ENCODE measurements around the gene BYSL.
"Not testable (repeated sequence)": the region's sequence is repeated elsewhere in the genome, so short reads cannot be mapped to it uniquely, and the experiment has no call there.

The BYSL gene

DNA sequence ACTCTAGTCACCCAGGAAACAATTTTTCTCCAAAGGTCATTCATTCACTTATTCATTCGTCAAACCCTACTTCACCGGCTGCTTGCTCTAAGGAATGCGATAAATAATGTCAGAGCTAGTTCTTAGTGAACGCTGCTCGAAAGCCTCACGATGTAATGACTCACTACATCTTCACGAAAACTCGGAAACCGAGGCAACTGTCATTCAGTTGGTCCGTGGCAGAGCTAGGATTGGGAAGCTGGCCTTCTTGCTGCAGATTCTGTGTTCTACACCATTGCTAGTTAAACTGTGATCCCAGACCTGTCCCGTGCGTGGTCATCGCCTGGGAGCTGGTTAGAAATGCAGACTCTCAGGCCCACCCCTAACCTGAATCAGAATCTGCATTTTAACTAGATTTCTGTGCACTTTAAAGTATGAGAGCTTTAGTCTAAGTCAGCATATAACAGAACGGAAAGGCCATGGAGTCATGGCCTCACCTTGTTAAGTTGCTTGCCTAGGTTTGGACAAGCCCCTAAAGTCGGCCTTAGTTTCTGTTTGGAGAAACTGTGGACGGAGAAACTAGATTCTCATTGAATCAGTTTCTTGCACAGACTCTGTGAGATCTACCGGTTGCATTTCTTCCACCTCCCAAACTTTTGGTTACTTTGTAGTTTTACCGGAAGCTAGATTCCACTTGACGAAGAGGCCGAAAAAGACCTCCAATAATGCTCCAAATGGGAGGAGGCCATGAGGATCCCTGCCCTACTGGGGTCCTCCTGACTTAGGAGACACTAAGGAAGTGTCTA, 21.0 kb downstream of the BYSL start:
- no peak for DNase-seq

DNA sequence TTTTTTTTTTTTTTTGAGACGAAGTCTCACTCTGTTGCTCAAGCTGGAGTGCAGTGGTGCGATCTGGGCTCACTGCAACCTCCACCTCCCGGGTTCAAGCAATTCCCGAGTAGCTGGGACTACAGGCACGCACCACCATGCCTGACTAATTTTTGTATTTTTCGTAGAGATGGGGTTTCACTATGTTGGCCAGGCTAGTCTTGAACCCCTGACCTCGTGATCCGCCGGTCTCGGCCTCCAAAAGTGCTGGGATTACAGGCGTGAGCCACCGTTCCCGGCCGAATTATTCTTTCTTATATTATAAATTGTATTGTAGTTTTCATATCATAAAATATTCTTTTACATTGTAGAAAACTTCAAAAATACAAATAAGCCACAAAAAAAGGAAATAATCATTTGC, 21.6 kb downstream of the BYSL start:
- not testable (repeated sequence) for DNase-seq

DNA sequence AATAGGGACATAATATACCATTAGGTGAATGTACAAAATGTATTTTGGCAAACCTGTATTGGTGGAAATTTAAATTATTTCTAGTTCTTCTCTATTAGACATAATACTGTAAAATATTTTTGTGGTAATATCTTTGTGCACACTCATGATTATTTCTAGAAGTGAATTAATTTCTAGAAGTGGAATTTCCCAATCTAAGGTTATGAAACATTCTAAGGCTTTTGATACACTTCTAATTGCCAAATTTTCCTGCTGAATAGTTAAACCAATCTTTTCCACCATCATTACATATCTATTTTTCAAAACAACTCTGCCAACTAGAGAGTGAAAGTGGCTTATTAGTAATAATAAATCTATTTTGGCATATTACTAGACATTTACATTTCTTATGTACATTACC, 22.2 kb downstream of the BYSL start:
- DNase-seq = no peak

DNA sequence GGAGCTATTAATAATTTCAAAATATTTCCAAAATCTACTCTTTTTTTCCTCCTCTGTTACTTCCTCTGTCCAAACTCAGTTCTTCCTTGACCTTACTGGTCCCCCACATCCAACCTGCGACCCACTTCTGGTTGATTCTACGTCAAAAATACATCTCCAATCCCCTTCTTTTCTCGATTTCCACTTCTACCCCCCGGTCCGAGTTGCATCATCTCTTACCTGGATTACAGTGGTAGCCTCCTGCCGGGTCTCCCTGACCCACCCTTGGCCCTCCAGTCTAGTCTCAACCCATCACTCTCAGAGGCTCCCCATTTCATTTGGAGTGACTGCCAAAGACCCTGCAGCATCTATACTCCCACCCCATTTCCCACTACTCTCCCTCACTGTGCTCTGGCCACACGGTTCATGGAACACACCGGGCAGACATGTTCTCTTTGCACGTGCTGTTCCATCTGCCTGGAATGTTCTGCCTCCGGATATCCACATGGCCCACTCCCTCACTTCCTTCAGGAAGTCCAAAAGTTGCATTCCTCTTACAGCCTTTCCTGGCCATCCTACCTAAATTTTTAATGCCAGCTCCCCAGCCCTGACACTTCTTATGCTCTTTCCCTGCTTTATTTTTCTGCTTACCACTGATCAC, 26.4 kb downstream of the BYSL start:
- DNase-seq = no peak

GRCh38 chr6:41954668-41955067, 33.4 kb downstream of the BYSL start:
- DNase-seq = no peak

DNA sequence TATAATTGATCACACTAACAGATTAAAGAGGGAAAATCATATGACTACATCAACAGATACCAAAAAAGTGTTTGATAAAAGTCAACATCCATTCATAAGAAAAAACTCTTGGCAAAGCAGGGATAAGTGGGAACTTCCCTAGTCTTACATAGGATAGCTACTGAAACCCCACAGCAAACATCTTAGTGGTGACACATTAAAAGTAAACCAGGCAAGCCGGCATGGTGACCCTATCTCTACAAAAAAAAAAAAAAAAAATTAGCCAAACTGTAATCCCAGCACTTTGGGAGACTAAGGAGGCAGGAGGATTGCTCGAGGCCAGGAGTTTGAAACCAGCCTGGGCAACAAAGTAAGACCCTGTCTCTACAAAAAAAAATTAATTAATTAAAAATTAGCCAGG, 34.1 kb downstream of the BYSL start:
- DNase-seq = no peak

- no peak for DNase-seq
These were observed 35.8 kb downstream of the BYSL start for GRCh38 chr6:41957117-41957516.

DNA sequence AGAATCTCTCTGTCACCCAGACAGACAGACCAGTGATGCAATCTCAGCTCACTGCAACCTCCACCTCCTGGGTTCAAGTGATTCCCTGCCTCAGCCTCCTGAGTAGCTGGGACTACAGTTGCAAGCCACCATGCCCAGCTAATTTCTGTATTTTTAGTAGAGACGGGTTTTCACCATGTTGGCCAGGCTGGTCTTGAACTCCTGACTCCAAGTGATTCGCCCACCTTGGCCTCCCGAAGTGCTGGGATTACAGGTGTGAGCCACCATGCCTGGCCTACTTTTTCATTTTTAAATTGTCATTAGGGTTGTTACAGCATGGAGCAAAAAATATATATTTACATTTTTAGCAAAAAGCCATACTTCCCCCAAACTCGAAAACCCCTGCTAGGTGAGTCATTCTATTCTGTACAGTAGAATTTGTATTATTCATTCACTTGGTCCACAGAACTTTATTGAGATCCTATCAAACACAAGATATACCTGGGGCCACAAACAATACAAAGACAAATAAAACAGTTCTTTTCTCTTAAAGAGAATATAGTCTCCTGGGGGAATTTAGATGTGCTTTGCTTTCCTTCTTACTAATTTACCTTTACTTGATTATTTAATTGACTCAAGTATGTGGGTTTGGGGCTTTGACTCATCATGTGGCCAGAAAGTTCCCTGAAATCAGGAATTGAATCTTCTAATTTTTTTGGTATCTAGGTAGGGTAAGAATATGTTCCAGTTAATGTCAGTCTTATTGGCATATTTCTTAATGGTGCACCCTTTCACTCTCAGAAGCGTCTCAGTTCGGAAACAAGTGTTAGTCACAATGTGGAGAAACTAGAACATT, 36.9 kb downstream of the BYSL start:
- DNase-seq = no peak

DNA sequence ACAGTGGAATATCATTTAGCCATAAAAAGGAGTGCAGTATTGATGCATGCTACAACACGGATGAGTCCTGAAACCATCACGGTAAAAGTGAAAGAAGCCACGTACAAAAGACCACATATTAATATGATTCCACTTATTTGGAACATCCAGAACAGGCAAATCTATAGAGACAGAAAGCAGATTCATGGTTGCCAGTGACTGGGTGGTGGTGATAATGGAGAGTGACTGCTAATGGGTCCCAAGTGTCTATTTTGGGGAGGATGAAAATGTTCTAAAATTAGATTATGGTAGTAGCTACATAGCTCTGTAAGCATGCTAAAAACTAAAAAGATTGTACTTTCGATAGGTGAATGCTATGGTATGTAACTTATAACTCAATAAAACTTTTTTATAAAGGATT, 38.7 kb downstream of the BYSL start:
- DNase-seq = no peak

DNA sequence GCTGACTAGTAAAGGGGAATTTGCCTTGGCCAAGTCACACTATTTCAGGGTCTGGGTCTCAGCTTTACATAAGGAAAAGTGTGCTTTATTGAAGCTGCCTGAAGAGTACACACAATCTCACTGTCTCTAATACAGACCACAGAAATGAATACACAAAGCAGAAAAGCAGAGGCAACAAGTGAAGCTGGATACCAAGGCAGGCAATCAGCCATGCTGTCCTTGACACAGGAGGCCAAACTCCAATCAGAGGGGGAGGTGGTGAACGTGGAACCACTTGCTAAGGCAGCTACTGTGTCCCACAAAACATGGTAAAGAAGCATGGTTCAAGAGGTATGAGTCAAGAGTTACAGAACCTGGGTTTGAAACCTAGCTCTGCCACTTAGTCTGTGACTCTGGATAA, 42.1 kb downstream of the BYSL start:
- no peak for DNase-seq

DNA sequence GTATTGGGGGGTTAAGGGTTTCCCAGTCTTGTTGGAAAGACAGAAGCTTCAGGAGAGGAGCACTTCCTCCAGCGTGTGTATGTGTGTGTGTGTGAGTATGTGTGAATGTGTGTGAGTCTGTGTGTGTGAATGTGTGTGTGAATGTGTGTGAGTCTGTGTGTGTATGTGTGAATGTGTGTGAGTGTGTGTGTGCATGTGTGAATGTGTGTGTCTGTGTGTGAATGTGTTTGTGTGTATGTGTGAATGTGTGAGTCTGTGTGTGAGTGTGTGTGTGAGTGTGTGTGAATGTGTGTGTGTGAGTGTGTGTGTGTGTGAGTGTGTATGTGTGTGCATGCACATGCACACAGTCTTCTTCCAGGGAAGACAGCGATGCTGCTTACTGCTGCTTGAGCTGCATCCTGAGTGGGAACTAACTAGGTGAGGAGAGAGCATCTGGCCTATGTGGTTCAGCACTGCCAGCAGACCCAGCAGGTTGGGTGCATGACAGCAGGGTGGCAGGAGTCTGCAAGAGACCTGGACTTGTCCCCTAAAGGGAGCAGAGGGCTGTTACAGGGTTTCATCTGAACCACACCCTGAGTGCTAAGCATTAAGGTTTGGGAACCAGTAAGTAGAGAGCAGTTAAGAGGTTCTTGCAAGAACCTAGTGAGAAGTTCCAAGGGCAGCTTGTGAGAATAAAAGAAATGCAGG, 43.0 kb downstream of the BYSL start:
- no peak for DNase-seq

DNA sequence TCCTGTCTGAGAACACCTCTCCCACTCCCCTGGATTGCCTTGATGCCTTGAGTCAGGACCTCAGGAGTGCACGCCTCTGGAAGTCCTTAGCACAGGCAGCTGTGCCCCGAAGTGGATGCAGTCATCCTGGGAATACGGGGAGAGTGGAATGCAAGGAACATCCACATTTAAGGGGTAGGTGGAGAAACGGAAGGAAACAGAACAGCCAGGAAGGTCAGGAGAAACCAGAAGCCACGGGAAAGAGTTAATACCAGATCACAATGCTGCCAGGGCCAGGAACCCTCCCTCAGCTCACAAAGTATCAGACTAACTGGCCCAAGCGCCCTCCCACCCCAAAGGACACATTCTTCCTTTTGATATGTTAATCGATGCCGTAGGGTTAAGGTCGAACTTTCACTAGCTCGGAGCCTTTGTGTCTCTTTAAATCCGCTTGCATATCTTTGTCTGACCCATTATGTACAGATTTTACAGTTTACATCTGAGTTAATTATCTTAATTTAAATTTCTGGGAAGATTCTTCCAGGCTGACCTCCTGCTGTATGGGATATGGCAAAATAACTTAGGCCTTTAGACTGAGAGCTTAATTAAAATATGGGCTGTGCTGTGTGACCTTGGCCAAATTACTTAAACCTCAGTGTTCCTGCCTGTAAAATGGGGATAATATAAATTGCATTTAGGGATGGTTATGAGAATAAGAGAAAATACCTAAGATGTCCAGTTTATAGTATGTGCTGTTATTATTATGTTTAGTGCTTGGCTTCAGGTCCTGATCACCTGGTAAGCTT, 44.3 kb downstream of the BYSL start:
- no peak for DNase-seq

GRCh38 chr6:41966214-41966920, 45.1 kb downstream of the BYSL start:
- no peak for DNase-seq

GRCh38 chr6:41966961-41967311, 45.6 kb downstream of the BYSL start:
- DNase-seq = no peak

- DNase-seq = no peak
These were observed 46.3 kb downstream of the BYSL start for GRCh38 chr6:41967312-41968287.

GRCh38 chr6:41970436-41970846, 49.1 kb downstream of the BYSL start:
- DNase-seq = no peak

GRCh38 chr6:41972826-41973225, 51.5 kb downstream of the BYSL start:
- no peak for DNase-seq

GRCh38 chr6:41974281-41974825, 53.1 kb downstream of the BYSL start:
- DNase-seq = no peak

DNA sequence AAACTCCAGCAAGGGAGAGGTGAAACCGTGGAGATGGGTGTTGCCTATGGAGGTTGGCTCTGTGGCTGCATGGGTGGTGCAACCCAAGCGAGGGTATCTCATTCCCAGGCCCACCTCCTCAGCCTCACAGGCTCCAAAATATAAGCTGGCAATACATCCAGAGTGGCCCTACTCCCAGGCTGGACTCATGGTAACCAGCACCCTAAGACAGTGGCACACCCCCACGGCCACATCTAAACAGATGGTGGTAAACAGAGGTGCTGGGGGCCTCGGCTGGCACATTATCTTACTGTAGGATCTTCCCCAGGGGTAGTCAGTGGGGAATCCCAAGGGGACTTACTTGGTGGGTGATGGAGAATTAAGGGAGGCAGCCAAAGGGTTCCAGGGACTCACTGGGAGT, 54.0 kb downstream of the BYSL start:
- no peak for DNase-seq

DNA sequence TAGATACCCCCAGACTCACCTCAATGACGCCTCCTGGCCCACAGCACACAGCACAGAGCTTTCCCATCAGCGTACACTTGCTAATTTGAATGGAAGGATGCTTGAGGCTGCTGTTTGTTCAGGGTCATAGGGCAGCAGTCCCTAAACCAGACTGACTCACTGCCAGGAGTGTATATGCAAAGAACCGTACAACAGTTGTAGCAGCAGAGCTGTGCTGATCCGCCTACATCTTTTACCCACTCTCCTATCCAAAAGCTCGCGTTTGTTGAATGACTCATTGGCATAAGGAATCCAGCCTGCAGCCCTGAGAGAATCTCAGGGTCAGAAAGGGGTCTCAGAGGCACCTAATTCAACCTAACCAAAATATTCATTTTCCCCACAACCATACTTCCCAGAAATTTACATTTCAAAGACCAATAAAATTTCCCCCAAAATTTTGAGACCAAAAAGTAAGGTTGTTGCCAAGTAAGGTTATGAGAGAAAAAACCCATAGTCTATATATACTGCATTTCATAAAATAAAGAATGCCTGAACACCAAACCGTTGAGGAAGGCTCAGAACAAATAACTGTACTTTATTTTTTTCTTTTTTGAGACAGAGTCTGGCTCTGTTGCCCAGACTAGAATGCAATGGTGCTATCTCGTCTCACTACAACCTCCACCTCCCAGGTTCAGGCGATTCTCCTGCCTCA, 55.6 kb downstream of the BYSL start:
- no peak for DNase-seq

Measured in NCI-H1105 treated with DMSO at 0.1 percent for 48 hours (cell line).